Suppressor macrophage (primary cell): Measurements from ENCODE around the gene IGSF9B.

ENCODE experiments used
- DNase-seq, 4 experiments: peaks; one replicate each; pipeline ENCODE4 v3.0.0-alpha.2; 2020 to 2022

Gene IGSF9B

DNA sequence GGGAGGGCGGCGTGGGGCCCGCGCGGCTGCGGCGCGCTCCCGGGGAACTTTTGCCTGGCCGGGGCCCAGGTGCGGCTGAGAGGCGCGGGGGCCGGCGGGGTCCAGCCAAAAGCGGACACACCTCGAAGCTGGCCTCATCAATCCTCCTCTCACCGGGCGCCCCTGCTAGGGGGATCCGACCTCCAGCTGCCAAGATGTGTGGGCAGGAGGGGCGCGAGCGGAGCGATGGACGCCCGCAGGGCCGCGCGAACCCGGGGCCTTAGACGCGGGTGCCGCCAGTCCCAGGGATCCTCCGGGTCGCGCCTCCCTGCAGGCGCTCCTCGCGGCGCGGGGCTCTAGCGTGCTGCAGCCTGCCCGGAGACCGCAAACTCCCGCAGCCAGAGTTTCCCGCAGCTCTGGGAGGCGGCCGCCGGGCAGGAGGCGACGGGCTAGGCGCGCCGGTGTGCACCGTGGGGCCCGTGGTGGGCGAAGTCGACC is 785 bp downstream of the IGSF9B start:
- no peak for DNase-seq

DNA sequence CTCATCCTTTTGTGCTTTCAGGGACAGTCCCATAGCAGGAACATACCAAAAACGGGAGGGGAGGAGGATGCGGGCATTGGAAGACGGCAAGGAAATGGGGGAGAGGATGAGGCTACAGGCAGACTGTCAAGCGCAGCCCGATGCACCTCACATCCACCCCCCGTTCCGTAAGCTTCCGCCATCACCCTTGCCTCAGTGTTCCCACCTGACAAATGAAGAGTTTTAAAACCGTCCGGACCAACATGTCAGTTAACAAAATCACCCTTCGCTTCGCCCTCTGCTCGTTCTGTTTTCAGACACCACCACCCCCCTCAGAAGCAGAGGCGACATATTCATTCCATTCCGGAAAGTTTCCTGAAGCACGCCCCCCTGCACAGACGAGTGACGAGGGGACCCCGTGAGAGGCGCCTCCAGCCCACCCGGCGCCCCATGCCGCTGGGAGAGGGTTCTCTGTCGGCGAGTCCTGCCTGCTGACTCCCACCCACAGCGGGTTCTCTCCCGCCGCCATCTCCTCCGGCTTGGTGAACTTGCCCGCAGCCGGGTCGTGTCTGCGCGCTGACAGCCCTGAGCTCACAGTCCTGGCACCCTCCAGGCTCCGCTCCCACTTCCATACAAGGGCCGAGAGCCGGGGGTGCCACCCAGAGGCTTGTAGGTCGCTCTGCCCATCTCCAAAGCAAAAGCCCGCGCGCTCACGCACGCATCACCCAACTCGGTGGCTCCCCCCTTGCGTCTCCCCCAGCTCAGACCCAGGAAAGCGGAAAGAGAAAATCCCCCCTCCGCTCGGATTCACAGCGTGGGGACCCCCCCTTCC is 1.5 kb downstream of the IGSF9B start:
- DNase-seq: no peak

DNA sequence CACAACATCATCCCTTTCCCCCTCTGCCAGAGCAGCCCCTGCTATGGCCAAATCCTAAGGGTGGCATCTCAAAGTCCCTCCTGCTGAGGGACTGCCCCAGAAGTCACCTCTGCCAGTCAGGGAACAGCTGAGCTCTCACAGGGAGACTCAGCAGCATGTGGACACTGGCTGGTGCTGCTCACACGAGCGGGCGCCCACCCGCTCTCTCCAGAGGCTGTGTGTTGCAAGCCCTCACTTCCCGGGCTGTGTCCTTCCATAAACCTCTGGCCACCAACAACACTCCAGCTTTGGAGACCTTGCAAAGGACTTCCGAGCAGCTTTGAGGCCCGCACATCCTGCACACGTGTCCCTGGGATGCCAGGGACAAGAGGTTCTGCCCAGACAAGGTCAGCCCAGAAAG is 2.8 kb downstream of the IGSF9B start:
- DNase-seq: no peak

DNA sequence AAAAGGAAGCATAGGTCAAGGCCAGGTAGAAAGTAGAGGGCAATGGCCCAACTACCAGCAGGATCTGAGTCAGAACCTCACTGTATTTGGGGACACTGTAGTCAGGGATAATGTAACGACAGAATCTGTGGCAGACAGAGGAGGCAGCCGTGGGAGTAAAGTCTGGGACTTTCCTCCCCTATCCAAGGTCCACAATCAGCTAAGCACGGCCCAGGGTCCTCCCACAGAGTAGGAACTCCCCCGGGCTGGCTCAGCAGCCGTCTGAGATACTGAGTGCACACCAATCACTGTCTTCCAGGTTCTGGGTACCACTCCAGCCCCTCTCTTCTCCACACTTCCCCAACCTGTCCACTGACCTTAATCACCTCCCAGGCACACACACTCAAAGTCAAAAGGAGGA is 3.2 kb downstream of the IGSF9B start:
- DNase-seq: no peak

DNA sequence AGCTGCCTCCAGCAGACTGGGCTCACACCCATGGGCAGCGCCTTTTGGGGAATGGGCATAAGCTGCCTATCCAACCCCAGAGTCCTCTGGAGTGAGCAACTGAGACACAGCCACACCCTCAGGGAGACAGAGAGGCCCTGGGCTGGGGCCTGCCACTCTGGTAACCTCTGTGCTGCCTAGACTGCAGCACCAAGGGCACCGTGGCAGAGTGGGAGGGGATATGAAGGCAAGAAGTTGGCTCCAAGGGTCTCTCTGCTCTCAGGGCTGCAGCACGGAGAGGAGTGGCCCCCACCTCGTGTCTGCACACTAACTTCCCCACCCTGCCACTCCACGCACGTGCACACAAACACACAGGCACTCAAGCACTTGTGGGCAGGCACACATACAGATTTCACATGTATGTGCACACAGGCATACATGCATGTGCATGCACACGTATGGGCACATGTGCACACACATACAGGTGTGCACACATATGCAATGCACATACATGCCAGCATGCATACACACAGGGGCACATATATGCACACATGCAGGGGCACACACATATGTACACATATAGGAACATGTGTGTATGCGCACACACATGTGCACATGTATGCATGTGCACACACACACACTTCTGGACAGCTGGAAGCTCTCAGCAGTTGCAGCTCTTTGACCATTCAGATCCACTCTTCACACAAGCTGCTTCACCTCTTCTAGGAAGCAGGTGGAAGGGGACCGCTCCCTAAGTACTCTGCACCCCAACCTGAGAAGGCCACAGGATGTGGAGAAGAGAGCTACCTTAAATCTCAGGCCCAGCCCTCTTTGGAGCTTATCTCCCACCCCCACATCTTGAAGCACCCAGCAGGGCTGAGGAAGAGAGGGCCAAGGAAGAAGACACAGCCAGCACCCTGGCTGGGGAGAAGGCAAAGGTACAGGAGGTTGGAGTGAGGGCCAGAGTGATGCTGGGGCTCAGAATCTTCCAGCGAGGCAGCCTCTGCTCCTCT is 4.3 kb downstream of the IGSF9B start:
- no peak for DNase-seq

DNA sequence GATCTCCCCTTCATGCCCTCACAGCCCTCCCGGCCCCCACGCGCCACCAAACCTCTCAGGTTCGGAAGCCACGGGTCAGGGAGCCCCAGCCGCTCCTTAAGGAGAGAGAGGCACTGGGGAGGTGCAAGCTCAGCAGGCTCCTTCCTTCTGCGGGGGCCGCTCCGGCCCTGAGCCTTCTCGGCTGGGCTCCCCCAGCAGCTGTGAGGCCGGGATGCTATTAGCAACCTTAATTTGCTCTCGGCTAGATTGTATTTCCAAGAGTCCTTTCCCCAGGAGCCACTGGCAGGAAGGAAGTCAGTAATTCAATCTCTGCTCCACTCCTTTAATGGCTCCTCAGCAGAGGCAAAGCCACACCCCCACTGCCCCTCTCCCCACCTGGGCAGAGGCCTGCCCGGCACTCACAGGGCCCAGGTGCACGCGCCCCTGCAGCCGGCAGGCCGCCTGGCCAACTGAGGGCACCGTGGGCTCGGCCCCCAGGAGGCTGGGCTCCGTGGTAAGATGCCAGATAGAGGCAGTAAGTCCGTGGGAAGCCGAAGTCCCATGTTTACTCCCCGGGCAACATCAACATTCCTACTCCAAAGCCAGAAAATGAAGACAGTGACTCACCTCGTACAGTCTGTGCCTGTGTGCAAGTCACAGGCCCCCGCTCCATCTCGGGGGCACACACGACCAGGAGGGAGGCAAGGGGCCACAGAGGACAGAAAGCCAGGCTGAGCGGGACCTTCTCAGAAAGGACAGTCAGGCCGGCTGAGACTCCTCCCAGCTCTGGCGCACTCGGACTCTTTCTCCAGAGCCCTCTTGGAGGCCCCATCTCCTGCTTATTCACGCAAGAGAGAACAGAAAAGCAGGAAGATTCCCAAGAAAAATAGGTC is 5.2 kb downstream of the IGSF9B start:
- DNase-seq: no peak

DNA sequence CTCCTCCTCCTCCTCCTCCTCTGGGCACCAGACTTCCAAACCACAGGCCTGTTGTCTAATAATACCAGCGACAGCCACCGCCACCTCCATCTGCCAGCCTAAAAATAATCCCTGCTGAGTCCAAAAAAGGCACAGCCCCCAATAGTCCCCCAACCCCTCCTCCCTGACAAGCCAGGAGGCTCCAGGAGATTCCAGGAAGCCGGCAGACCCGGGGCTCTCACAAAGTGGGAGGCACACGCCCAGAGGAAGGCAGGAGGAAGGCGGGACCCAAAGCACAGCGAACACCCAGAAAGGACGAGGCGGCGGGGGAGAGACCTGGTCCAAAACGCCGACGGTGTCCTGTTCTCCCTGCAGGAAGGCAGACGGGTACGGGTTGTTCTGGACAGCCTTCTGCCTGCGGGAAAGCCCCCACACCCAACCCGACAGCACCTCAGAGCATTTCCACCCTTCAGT is 5.9 kb downstream of the IGSF9B start:
- DNase-seq: no peak

DNA sequence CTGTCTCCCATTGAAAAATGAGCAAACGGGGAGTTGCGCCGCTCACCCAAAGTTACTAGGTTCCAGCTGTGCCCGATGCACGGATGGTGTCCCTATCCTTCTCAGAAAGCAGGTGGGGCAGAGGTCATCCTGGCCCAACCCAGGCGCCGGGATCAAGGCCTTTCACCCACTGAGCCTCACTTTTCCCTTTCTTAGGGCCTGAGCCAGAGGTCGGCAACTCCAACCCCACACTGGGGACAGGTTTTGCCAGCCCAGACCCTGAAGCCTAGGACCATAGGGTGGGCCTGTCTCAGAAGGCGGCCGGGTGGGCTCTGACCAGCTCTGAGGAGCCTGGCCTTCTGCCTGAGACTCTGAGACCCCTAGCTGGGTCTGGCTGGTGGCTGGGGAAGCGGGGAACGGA is 6.3 kb downstream of the IGSF9B start:
- DNase-seq: no peak

DNA sequence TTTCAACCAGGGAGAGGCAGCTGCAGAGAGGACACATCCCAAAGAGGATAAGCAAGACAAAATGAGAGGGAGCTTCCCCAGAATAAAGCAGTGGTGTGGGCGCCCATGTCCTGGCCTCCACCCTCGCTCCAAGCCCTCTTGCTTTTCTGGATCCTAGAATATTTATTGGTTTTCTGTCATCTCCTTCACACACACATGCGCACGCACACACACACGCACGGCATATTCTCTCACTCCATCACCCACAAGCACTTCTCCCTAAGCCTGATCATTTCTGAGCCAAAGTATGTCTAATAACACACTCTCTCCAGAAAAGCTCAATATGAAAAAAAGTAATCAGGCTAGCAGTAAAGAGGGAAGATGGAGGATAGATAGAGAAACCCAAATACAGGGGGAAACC is 7.6 kb downstream of the IGSF9B start:
- no peak for DNase-seq

DNA sequence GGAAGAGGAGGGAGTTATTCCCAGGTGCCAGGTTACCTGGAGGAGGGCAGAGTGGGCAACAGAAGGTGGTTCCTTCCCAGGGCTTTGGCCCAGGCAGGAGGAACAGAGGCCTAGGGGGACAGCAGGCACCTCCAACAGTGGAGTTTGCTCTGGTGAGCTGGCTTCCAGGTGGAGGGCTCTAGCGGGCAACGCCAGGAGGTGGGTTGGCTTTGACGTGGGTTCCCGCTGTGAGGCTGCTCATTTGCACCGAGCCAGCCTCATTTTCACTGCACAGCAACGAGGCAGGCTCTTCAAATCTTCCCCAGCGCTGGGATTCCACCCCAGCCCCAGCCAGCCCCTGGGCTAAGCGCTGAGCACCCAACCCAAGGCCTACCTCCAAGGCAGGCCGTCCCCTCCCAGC is 8.1 kb downstream of the IGSF9B start:
- no peak for DNase-seq

DNA sequence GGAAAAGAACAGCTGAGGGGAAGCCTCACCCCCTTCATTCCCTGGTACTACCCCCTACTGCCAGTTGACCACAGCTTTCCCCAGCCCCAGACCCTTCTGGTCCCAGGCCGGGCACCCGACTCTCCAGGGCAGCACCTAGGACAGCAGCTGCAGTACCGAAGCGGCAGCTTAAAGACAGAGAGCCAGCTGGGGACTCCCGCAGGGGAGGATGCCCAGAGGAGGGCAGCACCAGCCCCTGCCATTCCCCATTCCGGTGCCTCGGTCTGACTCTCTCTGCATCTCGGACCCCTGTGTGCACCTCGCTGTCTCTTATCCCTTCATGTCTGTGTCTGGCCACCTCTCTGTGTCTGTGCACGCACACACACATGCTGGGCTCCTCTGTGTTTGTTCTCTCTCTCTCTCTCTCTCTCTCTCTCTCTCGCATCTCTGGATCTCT is 9.4 kb downstream of the IGSF9B start:
- DNase-seq: peak in 3 of 4 experiments; percentile 9 to 28 (median 11)

DNA sequence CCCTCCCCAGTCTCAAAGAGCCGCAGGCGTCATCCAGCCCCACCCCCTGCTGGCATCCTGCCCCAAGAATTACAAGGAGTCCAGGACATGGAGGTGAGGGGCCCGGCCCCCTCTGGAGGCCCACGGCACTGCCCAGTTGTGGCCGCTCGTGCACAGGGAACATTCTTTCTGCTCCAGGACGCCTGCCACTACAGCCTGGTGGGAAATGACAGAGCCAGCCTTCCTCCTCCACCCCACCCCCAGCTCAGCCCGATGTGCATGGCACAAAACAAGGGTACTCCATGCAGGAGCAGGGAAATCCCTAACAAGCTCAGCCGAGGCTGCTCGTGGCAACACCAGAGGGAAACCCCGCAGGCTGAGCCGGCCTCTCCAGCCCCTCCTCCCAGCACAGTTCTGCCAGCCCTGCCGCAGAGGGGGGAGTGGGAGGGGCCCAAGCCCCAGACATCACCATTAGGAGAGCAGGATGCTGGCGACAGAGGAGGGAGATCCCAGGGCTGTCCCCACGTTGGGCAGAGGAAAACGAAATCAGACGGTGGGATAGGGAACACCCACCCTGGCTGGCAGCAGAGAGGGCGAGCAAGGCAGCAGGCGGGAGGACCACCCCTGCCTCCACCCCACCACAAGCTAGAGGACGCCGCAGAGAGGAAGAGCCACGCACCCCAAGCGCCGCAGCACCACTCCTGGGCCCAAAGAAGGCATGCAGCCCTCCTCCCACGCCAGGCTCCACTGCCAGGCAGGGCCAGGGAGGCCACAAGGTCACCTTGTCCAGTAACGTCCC is 10.0 kb downstream of the IGSF9B start:
- no peak for DNase-seq

DNA sequence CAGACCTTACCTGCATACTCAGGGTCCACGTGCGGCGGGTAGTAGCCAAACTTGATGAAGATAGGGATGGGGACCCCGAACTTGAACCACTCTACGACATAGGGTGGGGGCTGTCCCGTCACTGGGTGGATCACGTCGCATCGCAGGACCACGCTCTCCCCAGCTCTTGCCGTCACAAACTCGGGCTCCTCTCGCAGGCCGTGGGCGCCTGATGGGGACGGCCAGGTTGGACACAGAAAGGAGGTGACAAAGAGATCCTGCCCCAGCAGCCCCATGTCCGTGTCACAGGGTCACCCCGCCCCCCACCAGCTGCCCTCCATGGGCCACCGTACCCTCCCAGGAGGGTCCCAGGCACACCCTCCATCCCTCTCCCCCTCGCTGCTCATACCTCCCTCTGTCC is 10.7 kb downstream of the IGSF9B start:
- DNase-seq: no peak

DNA sequence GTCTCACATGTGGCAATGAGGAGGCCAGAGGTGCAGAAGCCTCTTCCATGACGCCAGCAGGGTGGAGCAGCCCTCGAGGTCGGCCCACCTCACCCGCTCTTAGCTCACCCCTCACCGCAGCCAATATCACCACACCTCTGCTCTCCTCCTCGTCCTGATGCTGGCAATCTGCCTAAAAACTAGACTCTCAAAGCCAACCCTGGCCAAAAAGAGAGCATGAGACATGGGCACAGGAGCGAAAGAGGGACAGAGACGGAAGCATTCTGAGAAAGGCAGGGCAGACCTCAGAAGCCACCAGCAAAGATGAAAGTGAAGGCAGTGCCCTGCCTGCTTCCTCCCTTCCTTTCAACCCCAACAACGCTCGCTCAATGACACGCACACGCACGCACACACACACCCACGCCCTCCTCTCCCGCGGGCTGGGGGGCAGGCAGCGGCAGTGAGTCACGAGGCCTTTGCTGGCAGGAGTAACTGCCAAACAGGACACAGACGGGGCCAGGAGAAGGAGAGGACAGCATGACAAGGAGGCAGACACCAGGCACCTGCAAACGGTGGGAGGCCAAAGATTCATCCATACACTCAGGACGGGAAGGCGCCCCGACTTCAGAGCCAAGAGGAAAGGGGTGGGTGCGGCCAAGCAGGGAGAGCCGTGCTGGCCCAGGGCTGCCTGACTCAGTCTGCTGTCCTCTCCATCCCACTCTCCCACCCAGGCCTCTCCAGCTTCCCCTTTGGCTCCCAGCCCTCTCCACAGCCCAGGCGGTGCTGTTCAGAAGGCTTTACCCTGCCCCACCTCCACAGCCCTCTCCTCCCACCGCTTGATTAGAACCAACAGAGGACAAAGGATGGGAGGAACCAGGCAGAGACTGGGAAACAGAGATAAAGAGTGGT is 11.4 kb downstream of the IGSF9B start:
- DNase-seq: peak in 1 of 4 experiments; percentile 10

DNA sequence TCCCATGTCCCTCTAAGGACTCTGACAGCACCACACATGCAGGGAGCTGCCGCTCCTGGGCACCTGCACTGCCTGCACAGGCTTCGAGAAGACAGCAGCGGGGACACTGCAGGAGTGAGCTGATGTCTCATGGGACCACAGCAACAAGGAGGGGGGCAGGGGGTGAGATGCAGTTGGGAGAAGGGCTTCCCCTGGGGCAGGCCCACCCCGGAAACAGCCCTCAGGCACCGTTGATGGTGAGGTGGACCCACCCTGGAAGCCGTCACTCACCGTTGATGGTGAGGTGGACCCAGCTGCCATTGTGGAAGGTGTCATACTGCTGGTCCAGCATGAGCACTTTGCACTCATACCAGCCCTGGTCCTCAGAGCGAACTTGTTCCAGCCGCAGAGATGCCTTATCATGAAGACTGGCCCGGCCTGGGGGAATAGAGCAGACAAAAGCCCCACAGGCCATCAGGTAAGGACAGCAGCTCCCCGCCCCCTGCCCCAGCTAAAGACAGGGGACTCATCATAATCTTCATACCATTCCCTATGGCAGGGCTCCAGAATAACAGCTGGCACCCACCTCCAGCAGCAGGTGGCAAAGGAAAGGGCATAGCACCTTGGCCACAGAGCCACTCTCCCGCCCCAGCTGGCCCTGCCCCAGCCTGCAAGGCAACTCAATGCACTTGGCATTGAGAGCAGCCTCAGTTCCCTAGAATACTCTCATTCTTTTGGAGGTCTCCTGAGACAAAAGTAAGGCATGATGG is 12.6 kb downstream of the IGSF9B start:
- DNase-seq: no peak

DNA sequence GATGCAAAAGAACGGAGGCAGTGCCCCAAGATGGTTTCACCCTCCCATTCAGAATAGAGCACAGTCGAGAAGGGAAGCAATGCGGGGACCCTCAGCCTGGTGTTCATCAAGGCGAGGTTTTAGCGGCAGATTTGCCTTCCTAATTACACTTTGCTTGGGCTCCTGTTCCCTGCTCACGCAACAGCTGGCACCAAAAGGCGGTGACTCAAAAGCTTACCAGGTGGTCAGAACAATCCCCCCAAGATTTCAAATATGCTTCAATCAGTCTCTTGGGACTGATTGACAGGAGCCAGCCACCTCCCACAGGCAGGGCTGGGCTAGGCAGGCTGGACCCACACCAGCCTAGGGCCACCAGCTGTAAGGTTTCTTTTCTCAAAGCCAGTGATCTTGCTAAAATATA is 14.2 kb downstream of the IGSF9B start:
- no peak for DNase-seq

DNA sequence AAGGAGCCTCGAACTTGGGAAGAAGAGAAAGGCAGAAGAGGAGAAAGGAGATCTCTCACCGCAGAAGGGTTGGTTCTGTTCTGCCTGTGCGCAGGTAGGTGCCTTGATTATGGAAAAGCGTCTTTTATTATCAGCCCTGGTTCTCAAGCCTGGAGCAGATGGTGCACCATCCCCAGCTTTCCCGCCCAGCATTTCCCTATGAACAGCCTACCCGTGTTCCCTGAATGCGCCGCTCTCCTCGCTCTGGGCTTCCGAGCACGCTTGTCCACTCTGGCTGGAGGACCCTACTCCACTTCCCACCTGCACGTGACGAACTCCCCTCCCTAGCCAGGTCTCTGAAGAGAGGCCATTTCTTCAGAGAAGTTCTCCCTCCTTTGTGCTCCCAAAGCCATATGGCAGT is 15.2 kb downstream of the IGSF9B start:
- no peak for DNase-seq

DNA sequence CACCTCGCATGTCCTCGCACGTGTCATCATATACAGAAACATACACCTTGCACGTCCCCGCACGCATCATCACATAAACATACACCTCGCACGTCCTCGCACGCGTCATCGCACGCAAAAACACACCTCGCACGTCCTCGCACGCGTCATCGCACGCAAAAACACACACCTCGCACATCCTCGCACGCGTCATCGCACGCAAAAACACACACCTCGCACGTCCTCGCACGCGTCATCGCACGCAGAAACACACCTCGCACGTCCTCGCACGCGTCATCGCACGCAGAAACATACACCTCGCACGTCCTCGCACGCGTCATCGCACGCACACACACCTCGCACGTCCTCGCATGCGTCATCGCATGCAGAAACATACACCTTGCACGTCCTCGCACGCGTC is 16.7 kb downstream of the IGSF9B start:
- DNase-seq: no peak

DNA sequence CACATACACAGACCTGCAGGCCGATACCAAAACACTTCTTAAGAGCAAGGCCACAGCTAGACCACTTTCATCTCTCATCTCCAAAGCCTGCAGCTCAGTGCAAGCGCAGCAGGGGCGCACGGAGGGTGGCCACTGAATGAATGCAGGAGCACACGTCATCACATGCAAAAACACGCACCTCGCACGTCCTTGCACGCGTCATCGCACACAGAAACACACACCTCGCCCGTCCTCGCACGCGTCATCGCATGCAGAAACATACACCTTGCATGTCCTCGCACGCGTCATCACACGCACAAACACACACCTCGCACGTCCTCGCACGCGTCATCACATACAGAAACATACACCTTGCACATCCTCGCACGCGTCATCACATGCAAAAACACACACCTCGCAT is 17.2 kb downstream of the IGSF9B start:
- DNase-seq: no peak

DNA sequence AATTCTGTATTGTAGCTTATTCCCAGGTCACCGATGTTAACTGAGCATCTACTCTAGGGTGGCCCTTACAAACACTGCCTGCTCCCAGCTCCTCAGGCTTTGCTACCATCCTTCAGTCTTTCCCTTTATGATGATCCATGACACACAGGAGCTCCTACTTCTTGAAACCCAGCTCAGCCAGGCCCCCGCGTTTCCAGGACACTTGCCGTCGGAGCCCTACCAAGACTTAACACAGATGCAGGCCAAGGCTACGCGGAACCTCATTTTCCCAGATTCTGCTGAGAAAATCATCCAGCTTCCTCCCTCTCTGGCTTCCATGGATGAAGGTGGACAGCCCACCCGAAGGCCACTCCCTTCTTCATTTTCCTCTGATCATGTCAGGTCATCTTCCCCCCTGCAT is 18.6 kb downstream of the IGSF9B start:
- DNase-seq: no peak
